ENCODE measurements around the gene DNM1L. TPM values are rescaled to one million over a fixed set of nuclear protein-coding genes. Genes with fewer than 3 reads are reported as not detected.

Gene DNM1L
- polyA plus RNA-seq, 2 of the 4 experiments (the other 2 are of a cell fraction) = 67.0 to 121 TPM

DNA sequence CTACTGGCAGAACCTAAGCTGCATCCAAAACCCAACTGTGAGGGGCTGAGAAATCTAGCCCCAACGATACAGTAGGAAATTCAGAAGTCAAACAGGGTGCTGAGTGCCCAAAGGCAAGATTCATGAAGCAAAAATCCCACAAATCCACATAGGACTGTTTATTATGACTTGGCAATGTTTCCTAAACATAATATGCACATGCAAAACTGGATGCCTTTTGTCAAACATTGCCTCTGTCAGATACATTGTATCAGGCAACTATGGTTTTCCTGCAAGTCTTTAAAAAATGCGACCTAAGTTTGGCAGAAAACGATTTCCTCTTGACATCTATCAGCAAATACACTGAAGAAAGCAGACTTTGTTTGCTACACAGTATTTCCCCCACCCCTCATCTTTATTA lies 103.9 kb downstream of the DNM1L start:
- Histone ChIP-seq H3K4me1 (no peaks in the 10 kb centered on the region), H3K4me3 (no peak overlapping the region), H3K4me2 (no peak overlapping the region), H3K9me3 (no peaks in the 10 kb centered on the region), H3K27ac (no peak overlapping the region)
- DNase-seq (ENCODE audit: low read depth in 1 of 2, low spot score in 1 of 2) (no peak), FAIRE-seq (no peak), ATAC-seq (no peak)
- 41% methylated on average over 3 of the region's 3 CpGs for WGBS (ENCODE audit: missing lambda C conversion rate)
- CTCF ChIA-PET = interaction anchor here (1.1 kb wide), 1 partner anchor 27 kb away, joined by 4 read pairs; the partner anchor contains the start of gene YARS2
- no peak for TF ChIP-seq NR3C1 (IDR thresholded peaks at IDR 0.05)
- POLR2A ChIA-PET = no interaction called here

DNA sequence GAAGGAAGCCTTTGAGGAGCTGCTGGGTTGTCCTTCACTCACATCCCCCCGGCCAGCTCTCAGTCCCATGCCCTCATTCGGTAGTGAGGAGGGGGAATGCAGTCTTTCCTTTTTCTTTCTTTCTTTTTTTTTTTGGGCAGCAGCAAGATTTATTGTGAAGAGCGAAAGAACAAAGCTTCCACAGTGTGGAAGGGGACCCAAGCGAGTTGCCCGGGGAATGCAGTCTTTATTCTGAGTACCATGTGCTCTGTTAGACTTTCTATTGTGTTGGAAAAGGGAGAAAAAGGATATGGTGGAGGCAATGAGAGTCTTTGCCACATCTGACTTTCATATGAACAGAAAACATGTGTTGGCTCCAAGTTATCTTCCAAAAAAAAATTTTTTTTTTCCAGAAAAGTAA lies 106.5 kb downstream of the DNM1L start:
- ATAC-seq (no peak), FAIRE-seq (no peak), DNase-seq (ENCODE audit: low read depth in 1 of 2, low spot score in 1 of 2) (no peak)
- ChIA-PET POLR2A (no interaction called here), CTCF (no interaction called here)
- no peak overlapping the region for H3K27ac ChIP-seq
- H3K9me3 ChIP-seq = no peaks in the 10 kb centered on the region
- 44% methylated on average over 5 of the region's 5 CpGs for WGBS (ENCODE audit: missing lambda C conversion rate)
- no peak overlapping the region for H3K4me3 ChIP-seq
- TF ChIP-seq HEYL (CRISPR knock-in tag; IDR thresholded peaks at IDR 0.05) = no peak
- TF ChIP-seq CHD4 (IDR thresholded peaks at IDR 0.05; ENCODE audit: borderline replicate concordance) = no peak
- no peak for TF ChIP-seq JUN (IDR thresholded peaks at IDR 0.05)
- TF ChIP-seq FOXS1 (CRISPR knock-in tag; IDR thresholded peaks at IDR 0.05) = no peak
- no peak overlapping the region for H3K4me2 ChIP-seq
- H3K4me1 ChIP-seq = no peaks in the 10 kb centered on the region

DNA sequence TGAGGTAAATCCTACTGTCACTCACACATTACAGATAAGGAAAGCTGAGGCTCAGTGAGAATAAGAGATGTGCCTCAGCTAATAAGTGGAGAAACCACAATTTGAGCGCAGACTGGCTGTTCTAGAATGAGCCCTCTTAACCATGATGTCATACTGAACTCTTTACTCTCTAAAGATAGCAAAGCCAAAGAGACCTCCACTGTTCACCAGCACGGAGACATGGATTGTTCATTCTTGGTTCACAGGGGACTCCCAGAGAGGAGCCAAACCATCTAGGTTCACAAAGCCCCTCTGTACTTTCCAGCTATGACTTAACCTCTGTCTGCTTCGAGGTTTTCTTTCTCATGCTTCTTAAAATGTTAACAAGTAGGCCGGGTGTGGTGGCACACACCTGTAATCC lies 109.3 kb downstream of the DNM1L start:
- ATAC-seq = no peak
- Histone ChIP-seq H3K4me3 (no peak overlapping the region), H3K27ac (no peak overlapping the region), H3K4me1 (no peaks in the 10 kb centered on the region), H3K4me2 (no peak overlapping the region), H3K9me3 (no peaks in the 10 kb centered on the region)
- WGBS (ENCODE audit: missing lambda C conversion rate) = 65% methylated on average over 4 of the region's 4 CpGs
- no peak for FAIRE-seq
- no peak for DNase-seq (ENCODE audit: low read depth in 1 of 2, low spot score in 1 of 2)
- CTCF ChIA-PET = no interaction called here
- TF ChIP-seq POLR2A (IDR thresholded peaks at IDR 0.05; ENCODE audit: low read length) (no peak), KDM1A (IDR thresholded peaks at IDR 0.05; ENCODE audit: low read depth) (no peak), RCOR1 (IDR thresholded peaks at IDR 0.05; ENCODE audit: low read depth, low read length) (no peak), POLR2AphosphoS2 (conservative IDR thresholded peaks at IDR 0.05; ENCODE audit: low read length) (no peak), FOSB (CRISPR knock-in tag; IDR thresholded peaks at IDR 0.05) (no peak)
- TF ChIP-seq, protein P1, sequence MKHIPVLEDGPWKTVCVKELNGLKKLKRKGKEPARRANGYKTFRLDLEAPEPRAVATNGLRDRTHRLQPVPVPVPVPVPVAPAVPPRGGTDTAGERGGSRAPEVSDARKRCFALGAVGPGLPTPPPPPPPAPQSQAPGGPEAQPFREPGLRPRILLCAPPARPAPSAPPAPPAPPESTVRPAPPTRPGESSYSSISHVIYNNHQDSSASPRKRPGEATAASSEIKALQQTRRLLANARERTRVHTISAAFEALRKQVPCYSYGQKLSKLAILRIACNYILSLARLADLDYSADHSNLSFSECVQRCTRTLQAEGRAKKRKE (CRISPR knock-in tag; IDR thresholded peaks at IDR 0.05; ENCODE audit: low read depth) = no peak
- POLR2A ChIA-PET = no interaction called here

DNA sequence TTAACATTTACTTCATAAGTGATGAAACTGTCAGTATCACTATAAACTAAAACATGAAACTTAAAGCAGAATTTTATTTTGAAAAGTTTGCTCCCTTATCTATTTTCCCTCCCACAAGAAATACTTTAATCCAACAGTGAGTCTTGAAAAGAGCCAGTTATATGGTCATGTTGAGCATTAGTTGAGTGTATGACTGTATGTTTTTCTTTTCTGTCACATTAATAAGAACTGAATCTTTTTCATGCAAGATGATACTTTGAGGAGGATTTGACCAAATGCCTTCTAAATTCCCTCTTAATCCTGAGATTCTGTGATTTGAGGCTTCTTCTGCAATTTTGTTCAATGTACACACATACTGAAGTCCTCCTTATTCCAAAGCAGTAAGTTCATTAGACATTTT lies 110.3 kb downstream of the DNM1L start:
- ChIA-PET POLR2A (no interaction called here), CTCF (no interaction called here)
- DNase-seq (ENCODE audit: low read depth in 1 of 2, low spot score in 1 of 2) = no peak
- H3K4me1 ChIP-seq = no peaks in the 10 kb centered on the region
- ATAC-seq = no peak
- H3K4me3 ChIP-seq = no peak overlapping the region
- no peak overlapping the region for H3K4me2 ChIP-seq
- no peaks in the 10 kb centered on the region for H3K9me3 ChIP-seq
- no peak for FAIRE-seq
- H3K27ac ChIP-seq = no peak overlapping the region
- TF ChIP-seq, protein P2, sequence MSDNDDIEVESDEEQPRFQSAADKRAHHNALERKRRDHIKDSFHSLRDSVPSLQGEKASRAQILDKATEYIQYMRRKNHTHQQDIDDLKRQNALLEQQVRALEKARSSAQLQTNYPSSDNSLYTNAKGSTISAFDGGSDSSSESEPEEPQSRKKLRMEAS (IDR thresholded peaks at IDR 0.05) = no peak
- TF ChIP-seq EHF (CRISPR knock-in tag; IDR thresholded peaks at IDR 0.05) = no peak
- no peak for TF ChIP-seq POLR2A (IDR thresholded peaks at IDR 0.05; ENCODE audit: low read length)
- TF ChIP-seq CEBPB (IDR thresholded peaks at IDR 0.05) = no peak
- no peak for TF ChIP-seq RARB (CRISPR knock-in tag; IDR thresholded peaks at IDR 0.05)
- TF ChIP-seq TFCP2L1 (CRISPR knock-in tag; IDR thresholded peaks at IDR 0.05) = no peak
- no peak for TF ChIP-seq HOXA7 (CRISPR knock-in tag; IDR thresholded peaks at IDR 0.05)
- TF ChIP-seq, protein P3, sequence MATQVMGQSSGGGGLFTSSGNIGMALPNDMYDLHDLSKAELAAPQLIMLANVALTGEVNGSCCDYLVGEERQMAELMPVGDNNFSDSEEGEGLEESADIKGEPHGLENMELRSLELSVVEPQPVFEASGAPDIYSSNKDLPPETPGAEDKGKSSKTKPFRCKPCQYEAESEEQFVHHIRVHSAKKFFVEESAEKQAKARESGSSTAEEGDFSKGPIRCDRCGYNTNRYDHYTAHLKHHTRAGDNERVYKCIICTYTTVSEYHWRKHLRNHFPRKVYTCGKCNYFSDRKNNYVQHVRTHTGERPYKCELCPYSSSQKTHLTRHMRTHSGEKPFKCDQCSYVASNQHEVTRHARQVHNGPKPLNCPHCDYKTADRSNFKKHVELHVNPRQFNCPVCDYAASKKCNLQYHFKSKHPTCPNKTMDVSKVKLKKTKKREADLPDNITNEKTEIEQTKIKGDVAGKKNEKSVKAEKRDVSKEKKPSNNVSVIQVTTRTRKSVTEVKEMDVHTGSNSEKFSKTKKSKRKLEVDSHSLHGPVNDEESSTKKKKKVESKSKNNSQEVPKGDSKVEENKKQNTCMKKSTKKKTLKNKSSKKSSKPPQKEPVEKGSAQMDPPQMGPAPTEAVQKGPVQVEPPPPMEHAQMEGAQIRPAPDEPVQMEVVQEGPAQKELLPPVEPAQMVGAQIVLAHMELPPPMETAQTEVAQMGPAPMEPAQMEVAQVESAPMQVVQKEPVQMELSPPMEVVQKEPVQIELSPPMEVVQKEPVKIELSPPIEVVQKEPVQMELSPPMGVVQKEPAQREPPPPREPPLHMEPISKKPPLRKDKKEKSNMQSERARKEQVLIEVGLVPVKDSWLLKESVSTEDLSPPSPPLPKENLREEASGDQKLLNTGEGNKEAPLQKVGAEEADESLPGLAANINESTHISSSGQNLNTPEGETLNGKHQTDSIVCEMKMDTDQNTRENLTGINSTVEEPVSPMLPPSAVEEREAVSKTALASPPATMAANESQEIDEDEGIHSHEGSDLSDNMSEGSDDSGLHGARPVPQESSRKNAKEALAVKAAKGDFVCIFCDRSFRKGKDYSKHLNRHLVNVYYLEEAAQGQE (IDR thresholded peaks at IDR 0.05) = no peak
- TF ChIP-seq RFX5 (IDR thresholded peaks at IDR 0.05) = no peak
- TF ChIP-seq, protein P4, sequence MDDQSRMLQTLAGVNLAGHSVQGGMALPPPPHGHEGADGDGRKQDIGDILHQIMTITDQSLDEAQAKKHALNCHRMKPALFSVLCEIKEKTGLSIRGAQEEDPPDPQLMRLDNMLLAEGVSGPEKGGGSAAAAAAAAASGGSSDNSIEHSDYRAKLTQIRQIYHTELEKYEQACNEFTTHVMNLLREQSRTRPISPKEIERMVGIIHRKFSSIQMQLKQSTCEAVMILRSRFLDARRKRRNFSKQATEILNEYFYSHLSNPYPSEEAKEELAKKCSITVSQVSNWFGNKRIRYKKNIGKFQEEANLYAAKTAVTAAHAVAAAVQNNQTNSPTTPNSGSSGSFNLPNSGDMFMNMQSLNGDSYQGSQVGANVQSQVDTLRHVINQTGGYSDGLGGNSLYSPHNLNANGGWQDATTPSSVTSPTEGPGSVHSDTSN (IDR thresholded peaks at IDR 0.05) = no peak
- no peak for TF ChIP-seq PHF8 (IDR thresholded peaks at IDR 0.05; ENCODE audit: borderline replicate concordance, low read depth)
- TF ChIP-seq HOXB5 (CRISPR knock-in tag; IDR thresholded peaks at IDR 0.05) = no peak
- TF ChIP-seq NFE2L2 (conservative IDR thresholded peaks at IDR 0.05; ENCODE audit: low read length) = no peak
- no peak for TF ChIP-seq BHLHE40 (IDR thresholded peaks at IDR 0.05; ENCODE audit: low read depth, low read length)
- TF ChIP-seq, protein P5, sequence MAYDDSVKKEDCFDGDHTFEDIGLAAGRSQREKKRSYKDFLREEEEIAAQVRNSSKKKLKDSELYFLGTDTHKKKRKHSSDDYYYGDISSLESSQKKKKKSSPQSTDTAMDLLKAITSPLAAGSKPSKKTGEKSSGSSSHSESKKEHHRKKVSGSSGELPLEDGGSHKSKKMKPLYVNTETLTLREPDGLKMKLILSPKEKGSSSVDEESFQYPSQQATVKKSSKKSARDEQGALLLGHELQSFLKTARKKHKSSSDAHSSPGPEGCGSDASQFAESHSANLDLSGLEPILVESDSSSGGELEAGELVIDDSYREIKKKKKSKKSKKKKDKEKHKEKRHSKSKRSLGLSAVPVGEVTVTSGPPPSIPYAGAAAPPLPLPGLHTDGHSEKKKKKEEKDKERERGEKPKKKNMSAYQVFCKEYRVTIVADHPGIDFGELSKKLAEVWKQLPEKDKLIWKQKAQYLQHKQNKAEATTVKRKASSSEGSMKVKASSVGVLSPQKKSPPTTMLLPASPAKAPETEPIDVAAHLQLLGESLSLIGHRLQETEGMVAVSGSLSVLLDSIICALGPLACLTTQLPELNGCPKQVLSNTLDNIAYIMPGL (CRISPR knock-in tag; IDR thresholded peaks at IDR 0.05; ENCODE audit: borderline replicate concordance) = no peak
- no peak for TF ChIP-seq RAD21 (conservative IDR thresholded peaks at IDR 0.05 in 1 of 2, IDR thresholded peaks at IDR 0.05 in 1 of 2)
- no peak for TF ChIP-seq KDM5A (IDR thresholded peaks at IDR 0.05)

Measured in A549 (cell line).